T-cell (primary cell): Measurements from ENCODE around the gene OPA3. TPM values are rescaled to one million over a fixed set of nuclear protein-coding genes. Genes with fewer than 3 reads are reported as not detected.

Experiments used
- ATAC-seq, 4 experiments: fragments of 200-7000 bp in 3 of 4; fragments of 150-1000 bp in 1 of 4; cut with Tn5 transposase; replicated peaks in 1 of 4; 1 replicate in 3 of 4; 2 replicates in 1 of 4; pipeline ENCODE4 v1.10.0; 2021; ENCODE audit warnings: moderate library complexity in 3 of 4, mild to moderate bottlenecking in 2 of 4, moderate number of reproducible peaks in 1 of 4
- CTCF ChIA-PET, 2 donors: fragments of 300-600 bp; sonication (Branson Sonifier 250); formaldehyde crosslinking; loops; one replicate each; lab custom pipeline; 2022; ENCODE audit warnings: antibody characterized with exemption in 2 of 2; lab: Charles Lee
- POLR2A ChIA-PET, 2 donors: fragments of 300-600 bp; sonication (Branson Sonifier 250); formaldehyde crosslinking; loops; one replicate each; lab custom pipeline; 2022; ENCODE audit warnings: antibody characterized with exemption in 2 of 2; lab: Charles Lee
- DNase-seq, 35 experiments: peaks; one replicate each; pipeline versions ENCODE4 v3.0.0 to v3.0.0-alpha.2; 2013 to 2023
- H3K27ac ChIP-seq: one replicate; pipeline ENCODE4 v1.5.1; 2013; ENCODE audit warnings: low read length
- H3K27me3 ChIP-seq, 2 experiments: replicated peaks in 1 of 2; 1 replicate in 1 of 2; 2 replicates in 1 of 2; pipeline versions ENCODE4 v1.6.1 to v1.7.0; 2013; ENCODE audit warnings: low read length in 1 of 2, mixed read lengths in 1 of 2; ENCODE audit not compliant: control insufficient read depth in 2 of 2, insufficient read depth in 2 of 2; ENCODE audit errors: extremely low read depth in 1 of 2
- H3K36me3 ChIP-seq, 2 donors: 1 replicate in 1 of 2; 2 replicates in 1 of 2; pipeline versions ENCODE4 v1.6.1 to v1.7.0; 2013; ENCODE audit warnings: low read length in 1 of 2; ENCODE audit not compliant: control insufficient read depth in 2 of 2, insufficient read depth in 1 of 2; ENCODE audit errors: extremely low read depth in 1 of 2
- H3K4me1 ChIP-seq, 2 experiments: 1 replicate in 1 of 2; 2 replicates in 1 of 2; pipeline versions ENCODE4 v1.6.1 to v1.7.0; 2013; ENCODE audit warnings: low read length in 2 of 2, mixed read lengths in 1 of 2; ENCODE audit not compliant: insufficient read depth in 2 of 2, control insufficient read depth in 1 of 2; ENCODE audit errors: extremely low read depth in 1 of 2
- H3K4me3 ChIP-seq, 2 donors: 1 replicate in 1 of 2; 2 replicates in 1 of 2; pipeline versions ENCODE4 v1.5.1 to v1.7.0; 2013; ENCODE audit warnings: mild to moderate bottlenecking in 2 of 2, low read length in 1 of 2, moderate library complexity in 1 of 2; ENCODE audit not compliant: control insufficient read depth in 1 of 2; ENCODE audit errors: extremely low read depth in 1 of 2
- H3K9me3 ChIP-seq: 2 replicates; pipeline ENCODE4 v1.7.0; 2013
- H3K27ac Mint-ChIP-seq, 2 donors: one replicate each; pipeline ENCODE4 v1.8.0; 2020 to 2021; ENCODE audit warnings: mild to moderate bottlenecking in 2 of 2, mixed read lengths in 2 of 2
- H3K27me3 Mint-ChIP-seq, 2 donors: one replicate each; pipeline ENCODE4 v1.8.0; 2021 to 2022; ENCODE audit warnings: mixed read lengths in 2 of 2
- H3K36me3 Mint-ChIP-seq: one replicate; pipeline ENCODE4 v1.8.0; 2021; ENCODE audit warnings: mixed read lengths
- H3K4me1 Mint-ChIP-seq, 3 donors: one replicate each; pipeline ENCODE4 v1.8.0; 2020 to 2022; ENCODE audit warnings: mixed read lengths in 3 of 3, mild to moderate bottlenecking in 1 of 3
- H3K4me3 Mint-ChIP-seq, 3 donors: one replicate each; pipeline ENCODE4 v1.8.0; 2020 to 2022; ENCODE audit warnings: mild to moderate bottlenecking in 3 of 3, mixed read lengths in 3 of 3, moderate library complexity in 3 of 3
- H3K9me3 Mint-ChIP-seq, 3 donors: one replicate each; pipeline ENCODE4 v1.8.0; 2020 to 2022; ENCODE audit warnings: mixed read lengths in 3 of 3
- WGBS: methylation state at CpG from one replicate; pipeline ENCODE4 v1.1.5; 2013; ENCODE audit warnings: missing lambda C conversion rate; ENCODE audit not compliant: insufficient coverage; 5-methylcytosine and 5-hydroxymethylcytosine counted together
- total RNA-seq, 35 experiments: library from RNA in 6 of 35; stranded (reverse) in 6 of 35; fragments of 120-200 nt in 1 of 35; gene quantifications; one replicate each; pipeline versions ENCODE4 v1.2.1 to v1.2.4 and lab custom pipeline; 2013 to 2026

The OPA3 gene
- total RNA-seq, 5 donors from 2014 or later (not counting 1 experiment from before 2014, with no cell fraction given): 7.9 to 11.4 (median 9.6) TPM

GRCh38 chr19:45492137-45492626 lies 92.4 kb downstream of the OPA3 start:
- no peak overlapping the region for H3K27ac Mint-ChIP-seq
- WGBS: 100% methylated on average over 1 of the region's 5 CpGs
- Histone ChIP-seq H3K4me3 (no peak overlapping the region), H3K27ac (no peak overlapping the region), H3K9me3 (no peaks in the 10 kb centered on the region), H3K36me3 (no peaks in the 10 kb centered on the region), H3K27me3 (peaks cover 12 to 50% of the 10 kb centered on the region in 2 experiments), H3K4me1 (peaks cover 11 to 24% of the 10 kb centered on the region in 2 experiments)
- H3K36me3 Mint-ChIP-seq: no peaks in the 10 kb centered on the region
- no peak for DNase-seq
- CTCF ChIA-PET: no interaction called here
- ATAC-seq: no peak
- H3K4me3 Mint-ChIP-seq: no peak overlapping the region
- H3K9me3 Mint-ChIP-seq: no peaks in the 10 kb centered on the region
- H3K4me1 Mint-ChIP-seq: peaks cover 16 to 24% (median 22%) of the 10 kb centered on the region in 3 donors
- POLR2A ChIA-PET: interaction anchor here in 1 of 2 donors (0.5 kb wide), 1 partner anchor 35 kb away, joined by 4 read pairs; no protein-coding TSS in a partner anchor
- peaks cover 13 to 18% of the 10 kb centered on the region in 2 donors for H3K27me3 Mint-ChIP-seq

DNA sequence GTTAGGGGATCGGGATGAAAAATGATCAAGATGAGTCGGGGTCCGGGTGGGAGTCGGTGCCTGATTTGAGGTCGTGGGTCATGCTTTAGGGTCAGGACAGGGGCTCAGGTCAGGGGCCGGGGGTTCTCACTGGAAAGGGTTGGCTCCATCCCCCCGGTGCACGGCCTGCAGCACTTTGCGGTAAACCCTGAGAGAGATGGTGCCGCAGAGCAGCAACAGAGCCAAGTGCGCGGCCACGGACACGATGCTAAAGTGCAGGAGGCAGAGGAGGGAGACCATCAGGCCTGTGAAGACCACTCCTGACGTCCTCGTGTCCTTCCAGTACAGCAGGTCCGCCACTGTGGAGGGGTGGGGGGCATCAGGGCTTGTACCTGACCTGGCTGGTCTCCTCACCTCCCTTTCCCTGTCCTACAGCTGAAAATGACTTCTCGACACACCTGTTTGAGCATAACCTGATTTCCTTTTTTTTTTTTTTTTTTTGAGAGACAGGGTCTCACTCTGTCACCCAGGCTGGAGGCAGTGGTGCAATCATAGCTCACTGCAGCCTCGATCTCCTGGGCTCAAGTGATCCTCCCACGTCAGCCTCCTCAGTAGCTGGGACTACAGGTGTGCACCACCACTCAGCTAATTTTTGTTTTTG lies 95.3 kb downstream of the OPA3 start:
- no peaks in the 10 kb centered on the region for H3K9me3 ChIP-seq
- ChIA-PET POLR2A (interaction anchor here (0.5 to 0.7 kb wide), 5 partner anchors 12 to 1834 kb away, joined by 3 to 5 read pairs (median 4); no protein-coding TSS in a partner anchor), CTCF (interaction anchor here (0.6 to 0.7 kb wide), 2 partner anchors 68 to 486 kb away, joined by 5 to 9 read pairs; no protein-coding TSS in a partner anchor)
- H3K36me3 ChIP-seq: no peaks in the 10 kb centered on the region
- Mint-ChIP-seq H3K4me3 (no peak overlapping the region), H3K36me3 (no peaks in the 10 kb centered on the region), H3K27me3 (peaks cover 7 to 12% of the 10 kb centered on the region in 2 donors), H3K27ac (no peak overlapping the region), H3K4me1 (peaks cover 6 to 13% (median 9%) of the 10 kb centered on the region in 3 donors), H3K9me3 (no peaks in the 10 kb centered on the region)
- H3K27me3 ChIP-seq: peaks cover 0 to 39% of the 10 kb centered on the region in 2 experiments
- no peak overlapping the region for H3K4me3 ChIP-seq
- ATAC-seq (no peak), DNase-seq (no peak)
- 85% methylated on average over 16 of the region's 20 CpGs for WGBS
- H3K27ac ChIP-seq: no peak overlapping the region
- H3K4me1 ChIP-seq: peaks cover 2 to 24% of the 10 kb centered on the region in 2 experiments

DNA sequence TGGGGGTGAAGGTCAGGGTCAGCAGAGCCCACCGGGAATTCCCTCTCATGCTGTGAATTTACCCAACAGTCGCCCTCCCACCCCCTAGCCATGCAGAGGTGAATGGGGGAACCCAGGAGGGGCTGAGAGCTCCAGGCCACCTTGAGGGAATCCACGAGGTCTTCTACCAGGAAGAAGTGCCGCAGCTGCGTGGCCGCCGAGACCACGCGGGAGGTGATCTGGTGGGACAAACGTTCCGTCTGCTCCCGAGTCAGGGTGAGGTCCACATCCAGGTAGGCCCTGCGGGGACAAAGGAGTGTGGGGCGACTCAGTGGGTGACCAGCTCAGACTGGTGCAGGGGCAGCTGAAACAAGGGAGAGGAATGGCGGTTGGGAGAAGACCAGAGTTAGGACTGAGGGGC lies 95.9 kb downstream of the OPA3 start:
- WGBS: 84% methylated on average over 13 of the region's 15 CpGs
- Mint-ChIP-seq H3K9me3 (no peaks in the 10 kb centered on the region), H3K4me1 (peaks cover 8 to 12% (median 8%) of the 10 kb centered on the region in 3 donors), H3K36me3 (no peaks in the 10 kb centered on the region), H3K27ac (peak overlapping the region in 1 of 2 donors; percentile 53), H3K4me3 (no peak overlapping the region), H3K27me3 (peaks cover 7 to 12% of the 10 kb centered on the region in 2 donors)
- ChIA-PET CTCF (no interaction called here), POLR2A (interaction anchor here (0.5 to 0.7 kb wide), 3 partner anchors 24 to 180 kb away, joined by 3 to 5 read pairs (median 4); no protein-coding TSS in a partner anchor)
- H3K9me3 ChIP-seq: no peaks in the 10 kb centered on the region
- ATAC-seq: no peak
- no peak overlapping the region for H3K27ac ChIP-seq
- peaks cover 2 to 24% of the 10 kb centered on the region in 2 experiments for H3K4me1 ChIP-seq
- DNase-seq: no peak
- peaks cover 0 to 33% of the 10 kb centered on the region in 2 experiments for H3K27me3 ChIP-seq
- no peaks in the 10 kb centered on the region for H3K36me3 ChIP-seq
- no peak overlapping the region for H3K4me3 ChIP-seq

DNA sequence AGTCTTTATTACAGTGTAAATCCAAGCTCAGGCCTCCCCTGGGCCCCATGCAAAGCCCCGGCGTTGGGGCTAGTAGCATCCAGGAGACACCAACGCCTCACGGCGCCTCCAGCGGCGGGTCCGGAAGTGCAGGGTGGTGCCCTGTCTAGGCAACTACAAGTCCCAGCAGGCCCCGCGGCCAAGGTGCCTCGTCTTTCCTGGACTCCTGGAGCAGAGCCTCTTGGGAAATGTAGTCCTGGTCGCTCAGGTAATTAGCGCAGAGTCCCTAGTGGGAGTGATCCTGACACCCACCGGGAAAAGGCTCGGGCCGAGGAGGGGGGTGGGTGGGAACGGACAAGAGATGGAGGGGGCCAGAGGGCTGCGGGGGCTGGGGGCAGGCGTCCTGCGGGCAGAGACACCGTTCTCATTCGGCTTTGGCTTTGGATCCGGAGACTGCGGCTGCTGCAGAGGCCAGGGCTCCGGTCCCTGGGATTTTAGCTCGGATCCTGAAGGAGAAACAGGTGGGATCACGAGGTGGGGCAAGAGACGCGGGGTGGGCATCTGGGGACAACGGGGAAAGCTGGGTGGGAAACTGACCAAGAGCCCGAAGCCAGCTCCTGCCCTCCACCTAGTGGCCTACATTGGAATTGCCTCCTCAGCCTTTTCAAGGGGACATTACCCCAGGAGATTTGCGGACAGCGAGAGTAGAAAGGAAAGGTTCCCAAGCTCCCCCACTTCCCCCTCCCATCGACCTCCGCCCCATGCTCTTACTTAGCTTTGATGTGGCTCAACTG lies 99.1 kb downstream of the OPA3 start:
- DNase-seq (peak; percentile 91 to 99 (median 97)), ATAC-seq (peak; percentile 93 to 100 (median 99))
- peak overlapping the region; percentile 86 to 90 (median 87) for H3K4me3 Mint-ChIP-seq
- H3K27ac Mint-ChIP-seq: peak overlapping the region in 1 of 2 donors; percentile 66
- Histone ChIP-seq H3K4me3 (peak overlapping the region; percentile 69 to 77), H3K36me3 (no peaks in the 10 kb centered on the region), H3K9me3 (no peaks in the 10 kb centered on the region), H3K27ac (no peak overlapping the region), H3K27me3 (peaks cover 0 to 14% of the 10 kb centered on the region in 2 experiments), H3K4me1 (peaks cover 0 to 13% of the 10 kb centered on the region in 2 experiments)
- peaks cover 0 to 7% (median 2%) of the 10 kb centered on the region in 3 donors for H3K4me1 Mint-ChIP-seq
- no peaks in the 10 kb centered on the region for H3K9me3 Mint-ChIP-seq
- 0% methylated on average over 29 of the region's 35 CpGs for whole genome bisulfite sequencing
- peaks cover 0 to 1% of the 10 kb centered on the region in 2 donors for H3K27me3 Mint-ChIP-seq
- no peaks in the 10 kb centered on the region for H3K36me3 Mint-ChIP-seq
- ChIA-PET POLR2A (interaction anchor here (0.6 to 1.2 kb wide), 5 partner anchors 8 to 83 kb away, joined by 3 to 7 read pairs (median 3); partner anchors contain the start of gene FOSB (in 1 of the 2)), CTCF (interaction anchor here (0.5 to 2.6 kb wide), 14 partner anchors 9 to 232 kb away, joined by 3 to 20 read pairs (median 4); partner anchors contain the start of gene RTN2 (in 1 of the 2))

GRCh38 chr19:45484273-45484945 lies 100.2 kb downstream of the OPA3 start:
- H3K9me3 Mint-ChIP-seq: no peaks in the 10 kb centered on the region
- Histone ChIP-seq H3K27ac (no peak overlapping the region), H3K27me3 (peaks cover 0 to 14% of the 10 kb centered on the region in 2 experiments), H3K4me1 (peaks cover 0 to 13% of the 10 kb centered on the region in 2 experiments), H3K4me3 (no peak overlapping the region), H3K36me3 (no peaks in the 10 kb centered on the region), H3K9me3 (no peaks in the 10 kb centered on the region)
- no peak for ATAC-seq
- peaks cover 0 to 1% of the 10 kb centered on the region in 2 donors for H3K27me3 Mint-ChIP-seq
- no peak for DNase-seq
- H3K4me1 Mint-ChIP-seq: peaks cover 2 to 9% (median 3%) of the 10 kb centered on the region in 3 donors
- H3K27ac Mint-ChIP-seq: peak overlapping the region in 1 of 2 donors; percentile 21
- H3K4me3 Mint-ChIP-seq: peak overlapping the region in 2 of 3 donors; percentile 34 to 44
- CTCF ChIA-PET: interaction anchor here (0.7 to 2.6 kb wide), 8 partner anchors 10 to 83 kb away, joined by 3 to 20 read pairs (median 5); partner anchors contain the start of gene RTN2 (in 1 of the 2)
- WGBS: 82% methylated on average over 9 of the region's 13 CpGs
- no peaks in the 10 kb centered on the region for H3K36me3 Mint-ChIP-seq
- POLR2A ChIA-PET: interaction anchor here (0.7 kb wide), 2 partner anchors 8 to 82 kb away, joined by 3 read pairs; no protein-coding TSS in a partner anchor
